Neural progenitor cell (in vitro differentiated cells): ENCODE results near the gene LGI1.
"Not testable (repeated sequence)": the region's sequence is repeated elsewhere in the genome, so short reads cannot be mapped to it uniquely, and the experiment has no call there.

ENCODE experiments used
- CTCF ChIP-seq: fragments of 200-600 bp; sonication (generic); IDR thresholded peaks from 2 replicates; pipeline ENCODE4 v1.5.1; 2017; ENCODE audit warnings: antibody characterized with exemption, mild to moderate bottlenecking
- EZH2 ChIP-seq: fragments of 200-600 bp; sonication (generic); IDR thresholded peaks from 2 replicates; pipeline ENCODE4 v1.6.1; 2017; ENCODE audit warnings: antibody characterized with exemption, mild to moderate bottlenecking, moderate library complexity
- EZH2phosphoT487 ChIP-seq: fragments of 200-600 bp; sonication (generic); IDR thresholded peaks from 2 replicates; pipeline ENCODE4 v1.6.1; 2017; ENCODE audit warnings: antibody characterized with exemption

- not testable (repeated sequence) for TF ChIP-seq EZH2phosphoT487, CTCF, EZH2
Observed at GRCh38 chr10:93831065-93831464, 73.3 kb downstream of the LGI1 start.
